Panc1 (cell line): ENCODE measurements around the gene GRIK4. TPM values are rescaled to one million over a fixed set of nuclear protein-coding genes. Genes with fewer than 3 reads are reported as not detected.

Experiments
- ATAC-seq: fragments of 200-7000 bp; cut with Tn5 transposase; 2 replicates; pipeline ENCODE4 v1.9.1; 2020; ENCODE audit warnings: mild to moderate bottlenecking, moderate library complexity
- BruUV-seq: library from RNA; stranded (reverse); fragments of 400-500 nt; replicated peaks from 2 replicates; lab custom pipeline; 2021; lab: Mats Ljungman, UMichigan
- CTCF ChIA-PET: fragments of 300-600 bp; sonication (Branson Sonifier 250); formaldehyde crosslinking; loops from one replicate; lab custom pipeline; 2022; ENCODE audit warnings: antibody characterized with exemption; lab: Charles Lee
- POLR2A ChIA-PET: fragments of 300-600 bp; sonication (Branson Sonifier 250); formaldehyde crosslinking; loops from one replicate; lab custom pipeline; 2022; ENCODE audit warnings: antibody characterized with exemption; lab: Charles Lee
- DNase-seq: peaks from one replicate; pipeline ENCODE4 v3.0.0-alpha.2; 2010; ENCODE audit warnings: low read depth, low spot score
- H3K27ac ChIP-seq: 2 replicates; pipeline ENCODE4 v1.5.1; 2011; ENCODE audit warnings: mild to moderate bottlenecking, low read length, inconsistent platforms
- H3K27me3 ChIP-seq: fragments of 200-500 bp; sonication (Bioruptor generic); 2 replicates; pipeline ENCODE4 v1.6.0; 2014; ENCODE audit warnings: low read length, inconsistent platforms; ENCODE audit not compliant: control insufficient read depth, insufficient read depth
- H3K36me3 ChIP-seq: fragments of 200-500 bp; sonication (Bioruptor generic); 2 replicates; pipeline ENCODE4 v1.5.1; 2014; ENCODE audit warnings: inconsistent platforms, mild to moderate bottlenecking, low read length, moderate library complexity; ENCODE audit not compliant: control insufficient read depth, insufficient read depth
- H3K4me1 ChIP-seq: 2 replicates; pipeline ENCODE4 v1.5.1; 2011; ENCODE audit warnings: inconsistent platforms, mild to moderate bottlenecking, low read length, moderate library complexity; ENCODE audit not compliant: control insufficient read depth, insufficient read depth
- H3K4me3 ChIP-seq, 2 experiments: 2 replicates each; pipeline ENCODE4 v1.5.1; 2011 to 2012; ENCODE audit warnings: low read depth in 2 of 2, low read length in 2 of 2, mild to moderate bottlenecking in 2 of 2, inconsistent platforms in 1 of 2, moderate library complexity in 1 of 2
- H3K9me3 ChIP-seq: fragments of 200-500 bp; sonication (Bioruptor generic); 2 replicates; pipeline ENCODE4 v1.5.1; 2014; ENCODE audit warnings: low read depth, mild to moderate bottlenecking, inconsistent platforms, low read length, moderate library complexity; ENCODE audit not compliant: control insufficient read depth, insufficient read depth
- CTCF ChIP-seq: fragments of 450-650 bp; IDR thresholded peaks from 2 replicates; pipeline ENCODE4 v1.5.1; 2017; ENCODE audit warnings: mild to moderate bottlenecking
- POLR2AphosphoS5 ChIP-seq: IDR thresholded peaks from 2 replicates; pipeline ENCODE4 v1.6.1; 2012; ENCODE audit warnings: mild to moderate bottlenecking, low read depth, low read length, moderate library complexity
- SIN3A ChIP-seq: IDR thresholded peaks from 2 replicates; pipeline ENCODE4 v1.6.1; 2012; ENCODE audit warnings: low read depth, mild to moderate bottlenecking, low read length, moderate library complexity, borderline replicate concordance; ENCODE audit not compliant: insufficient read depth
- TCF7L2 ChIP-seq: IDR thresholded peaks from 2 replicates; pipeline ENCODE4 v1.6.1; 2011; ENCODE audit warnings: mild to moderate bottlenecking, low read depth, low read length, inconsistent platforms
- in situ Hi-C: cut with HindIII; loops from 2 replicates; pipeline ENCODE4 v1.10.0; 2016; ENCODE audit warnings: low sequenced_read_pairs, low pct_unique_long_range_greater_than_20kb
- intact Hi-C: fragments of 100-400 bp; cut with micrococcal nuclease; formaldehyde crosslinking; loops from one replicate; pipeline ENCODE4 v1.10.0; 2022; ENCODE audit not compliant: unreplicated experiment
- total RNA-seq: library from RNA; stranded (reverse); gene quantifications from one replicate; pipeline ENCODE4 v1.2.1, GENCODE V29; 2021; ENCODE audit not compliant: unreplicated experiment
- TF ChIP-seq, protein P1 (sequence below), 2 experiments: IDR thresholded peaks; 2 replicates each; pipeline ENCODE4 v1.6.1; 2011 to 2012; ENCODE audit warnings: low read depth in 2 of 2, control low read depth in 1 of 2, low read length in 1 of 2, mild to moderate bottlenecking in 1 of 2, moderate library complexity in 1 of 2; ENCODE audit not compliant: insufficient read depth in 1 of 2

Gene GRIK4
- total RNA-seq, 1 experiment from 2014 or later = 0.62 TPM

DNA sequence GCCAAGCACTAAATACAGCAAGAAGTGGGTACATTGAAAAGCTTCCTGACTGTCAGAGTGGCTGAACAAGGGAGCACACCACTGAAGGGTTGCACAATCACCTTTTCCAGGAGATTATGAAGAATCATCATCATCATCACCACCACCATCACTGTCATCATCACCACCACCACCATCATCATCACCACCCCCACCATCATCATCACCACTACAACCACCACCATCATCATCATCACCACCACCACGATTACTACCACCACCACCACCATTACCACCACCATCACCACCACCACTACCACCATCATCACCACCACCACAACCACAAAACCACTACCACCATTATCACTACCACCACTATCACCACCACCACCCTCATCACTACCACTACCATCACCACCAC is 364.4 kb downstream of the GRIK4 start:
- CTCF ChIA-PET = interaction anchor here (0.8 kb wide), 1 partner anchor 339 kb away, joined by 3 read pairs; no protein-coding TSS in a partner anchor
- no peak overlapping the region for H3K4me3 ChIP-seq
- intact Hi-C loops = no loop called here
- H3K27ac ChIP-seq = no peak overlapping the region
- no peaks in the 10 kb centered on the region for H3K36me3 ChIP-seq
- ATAC-seq = no peak
- H3K27me3 ChIP-seq = peaks cover 17% of the 10 kb centered on the region; the same call in 1 of the 2 replicates
- H3K4me1 ChIP-seq = no peaks in the 10 kb centered on the region
- no peak for DNase-seq
- no peaks in the 10 kb centered on the region for H3K9me3 ChIP-seq
- POLR2A ChIA-PET = no interaction called here
- in situ Hi-C loops = no loop called here
- TF ChIP-seq SIN3A (no peak), CTCF (no peak), TCF7L2 (no peak), POLR2AphosphoS5 (no peak)
- TF ChIP-seq, protein P1, sequence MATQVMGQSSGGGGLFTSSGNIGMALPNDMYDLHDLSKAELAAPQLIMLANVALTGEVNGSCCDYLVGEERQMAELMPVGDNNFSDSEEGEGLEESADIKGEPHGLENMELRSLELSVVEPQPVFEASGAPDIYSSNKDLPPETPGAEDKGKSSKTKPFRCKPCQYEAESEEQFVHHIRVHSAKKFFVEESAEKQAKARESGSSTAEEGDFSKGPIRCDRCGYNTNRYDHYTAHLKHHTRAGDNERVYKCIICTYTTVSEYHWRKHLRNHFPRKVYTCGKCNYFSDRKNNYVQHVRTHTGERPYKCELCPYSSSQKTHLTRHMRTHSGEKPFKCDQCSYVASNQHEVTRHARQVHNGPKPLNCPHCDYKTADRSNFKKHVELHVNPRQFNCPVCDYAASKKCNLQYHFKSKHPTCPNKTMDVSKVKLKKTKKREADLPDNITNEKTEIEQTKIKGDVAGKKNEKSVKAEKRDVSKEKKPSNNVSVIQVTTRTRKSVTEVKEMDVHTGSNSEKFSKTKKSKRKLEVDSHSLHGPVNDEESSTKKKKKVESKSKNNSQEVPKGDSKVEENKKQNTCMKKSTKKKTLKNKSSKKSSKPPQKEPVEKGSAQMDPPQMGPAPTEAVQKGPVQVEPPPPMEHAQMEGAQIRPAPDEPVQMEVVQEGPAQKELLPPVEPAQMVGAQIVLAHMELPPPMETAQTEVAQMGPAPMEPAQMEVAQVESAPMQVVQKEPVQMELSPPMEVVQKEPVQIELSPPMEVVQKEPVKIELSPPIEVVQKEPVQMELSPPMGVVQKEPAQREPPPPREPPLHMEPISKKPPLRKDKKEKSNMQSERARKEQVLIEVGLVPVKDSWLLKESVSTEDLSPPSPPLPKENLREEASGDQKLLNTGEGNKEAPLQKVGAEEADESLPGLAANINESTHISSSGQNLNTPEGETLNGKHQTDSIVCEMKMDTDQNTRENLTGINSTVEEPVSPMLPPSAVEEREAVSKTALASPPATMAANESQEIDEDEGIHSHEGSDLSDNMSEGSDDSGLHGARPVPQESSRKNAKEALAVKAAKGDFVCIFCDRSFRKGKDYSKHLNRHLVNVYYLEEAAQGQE (IDR thresholded peaks at IDR 0.05; ENCODE audit: insufficient read depth in 1 of 2, low read depth in 2 of 2, low read length in 1 of 2) = no peak
- no TSS peak for BruUV-seq

DNA sequence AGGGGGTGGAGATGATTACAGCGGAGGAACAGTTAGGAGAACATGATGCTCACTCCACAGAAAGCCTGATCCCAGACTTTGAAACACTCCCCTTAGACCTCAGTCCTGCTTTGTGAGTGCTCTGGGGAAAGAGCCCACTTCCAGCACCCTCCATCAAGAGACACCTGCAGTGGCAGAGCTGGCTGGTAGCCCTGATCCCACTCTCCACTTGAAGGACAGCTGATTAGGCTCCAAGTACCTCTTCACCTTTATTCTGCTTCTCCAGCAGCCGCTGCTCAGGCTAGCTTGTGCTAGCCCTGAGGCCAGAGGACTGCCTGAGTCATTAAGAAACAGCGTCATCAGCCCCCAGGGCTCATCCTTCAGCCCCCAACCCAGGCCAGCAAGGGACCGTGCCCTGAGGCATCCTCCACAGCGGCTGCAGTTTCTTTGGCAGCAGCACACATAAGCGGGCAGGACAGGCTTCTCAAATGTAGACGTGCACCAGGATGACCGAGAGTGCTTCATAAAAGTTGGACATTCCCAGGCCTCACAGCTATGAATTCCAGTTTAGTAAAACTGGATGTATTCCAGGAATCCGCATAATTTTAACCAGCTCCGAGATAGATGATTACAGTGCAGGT is 366.3 kb downstream of the GRIK4 start:
- DNase-seq (no peak), ATAC-seq (no peak)
- intact Hi-C loops (no loop called here), in situ Hi-C loops (no loop called here)
- Histone ChIP-seq H3K4me1 (no peaks in the 10 kb centered on the region), H3K27ac (no peak overlapping the region), H3K4me3 (no peak overlapping the region), H3K9me3 (no peaks in the 10 kb centered on the region), H3K27me3 (peaks cover 20% of the 10 kb centered on the region; the same call in 1 of the 2 replicates), H3K36me3 (no peaks in the 10 kb centered on the region)
- POLR2A ChIA-PET = no interaction called here
- CTCF ChIA-PET = interaction anchor here (0.5 to 0.6 kb wide), 2 partner anchors 333 to 371 kb away, joined by 3 to 4 read pairs; no protein-coding TSS in a partner anchor
- no peak for TF ChIP-seq SIN3A
- TF ChIP-seq CTCF = no peak
- TF ChIP-seq, protein P1 (IDR thresholded peaks at IDR 0.05; ENCODE audit: insufficient read depth in 1 of 2, low read depth in 2 of 2, low read length in 1 of 2) = no peak
- TF ChIP-seq POLR2AphosphoS5 = no peak
- no TSS peak for BruUV-seq
